Measurements from ENCODE around the gene SCRN1.

- TF ChIP-seq CTCF (IDR thresholded peaks at IDR 0.05) (no peak), POLR2A (IDR thresholded peaks at IDR 0.05) (no peak), POLR2AphosphoS5 (IDR thresholded peaks at IDR 0.05) (no peak)
Measured at GRCh38 chr7:29937132-29937531, 52.5 kb downstream of the SCRN1 start.

Data from prostate gland (tissue), 2 donors.